Lower lobe of right lung (tissue), 2 donors: Measurements from ENCODE around the gene ACER2. TPM values are rescaled to one million over a fixed set of nuclear protein-coding genes. Genes with fewer than 3 reads are reported as not detected.

Source experiments
- ATAC-seq, 2 donors: fragments of 200-7000 bp; cut with Tn5 transposase; one replicate each; pipeline ENCODE4 v1.9.1; 2020 to 2022; ENCODE audit warnings: mild to moderate bottlenecking in 2 of 2, moderate library complexity in 2 of 2
- DNase-seq: peaks from one replicate; pipeline ENCODE4 v3.0.0-alpha.2; 2020
- H3K27ac ChIP-seq: fragments of 200-600 bp; one replicate; pipeline ENCODE4 v1.8.0; 2022
- H3K27me3 ChIP-seq: fragments of 200-600 bp; one replicate; pipeline ENCODE4 v1.8.0; 2022; ENCODE audit warnings: low read depth
- H3K36me3 ChIP-seq: fragments of 200-600 bp; one replicate; pipeline ENCODE4 v1.8.0; 2022; ENCODE audit warnings: mild to moderate bottlenecking
- H3K4me1 ChIP-seq: fragments of 200-600 bp; one replicate; pipeline ENCODE4 v1.8.0; 2022
- H3K4me3 ChIP-seq: fragments of 200-600 bp; one replicate; pipeline ENCODE4 v1.8.0; 2022; ENCODE audit warnings: mild to moderate bottlenecking
- H3K9me3 ChIP-seq: fragments of 200-600 bp; one replicate; pipeline ENCODE4 v1.8.0; 2022
- CTCF ChIP-seq: fragments of 200-600 bp; IDR thresholded peaks from one replicate; pipeline ENCODE4 v1.8.0; 2022; ENCODE audit warnings: antibody characterized with exemption, mild to moderate bottlenecking
- intact Hi-C: fragments of 100-400 bp; cut with DNase I; formaldehyde crosslinking; loops from one replicate; pipeline ENCODE4 v1.11.0; 2022
- total RNA-seq: library from RNA; stranded (reverse); fragmentation: NEBNext Ultra II Directional; extraction: Animal tissue kit (Norgen Biotek cat#: 25700); gene quantifications from one replicate; pipeline ENCODE4 v1.2.1, GENCODE V29; 2021
- donor health status: DM: no; HTN: yes; CAD: no; lungs with severe emphysema.

ACER2 gene
- total RNA-seq, 1 donor from 2014 or later, result 5.9 TPM

- H3K27me3 ChIP-seq, result no peaks in the 10 kb centered on the region
- intact Hi-C loops, result no loop called here
- H3K9me3 ChIP-seq, result no peaks in the 10 kb centered on the region
- H3K36me3 ChIP-seq, result no peaks in the 10 kb centered on the region
- H3K4me1 ChIP-seq, result no peaks in the 10 kb centered on the region
- H3K27ac ChIP-seq, result no peak overlapping the region
- TF ChIP-seq CTCF, result no peak
- ATAC-seq, result no peak
- no peak overlapping the region for H3K4me3 ChIP-seq
- DNase-seq, result no peak
Measured at GRCh38 chr9:19479874-19480273, 71.1 kb downstream of the ACER2 start.

GRCh38 chr9:19480345-19480744 is 71.5 kb downstream of the ACER2 start:
- intact Hi-C loops, result no loop called here

GRCh38 chr9:19481121-19481870 is 72.5 kb downstream of the ACER2 start:
- H3K4me1 ChIP-seq, result no peaks in the 10 kb centered on the region
- DNase-seq, result no peak
- TF ChIP-seq CTCF, result no peak
- ATAC-seq, result no peak
- intact Hi-C loops, result no loop called here
- no peaks in the 10 kb centered on the region for H3K36me3 ChIP-seq
- H3K9me3 ChIP-seq, result no peaks in the 10 kb centered on the region
- H3K4me3 ChIP-seq, result no peak overlapping the region
- H3K27ac ChIP-seq, result no peak overlapping the region
- H3K27me3 ChIP-seq, result no peaks in the 10 kb centered on the region

More at GRCh38 chr9:19480345-19480744, 71.5 kb downstream of the ACER2 start:
- Histone ChIP-seq H3K27ac (no peak overlapping the region), H3K36me3 (no peaks in the 10 kb centered on the region), H3K9me3 (no peaks in the 10 kb centered on the region), H3K4me3 (no peak overlapping the region), H3K4me1 (no peaks in the 10 kb centered on the region), H3K27me3 (no peaks in the 10 kb centered on the region)
- DNase-seq (no peak), ATAC-seq (no peak)
- no peak for TF ChIP-seq CTCF

- DNase-seq (no peak), ATAC-seq (no peak)
- H3K9me3 ChIP-seq, result no peaks in the 10 kb centered on the region
- H3K4me3 ChIP-seq, result no peak overlapping the region
- H3K4me1 ChIP-seq, result no peaks in the 10 kb centered on the region
- no peaks in the 10 kb centered on the region for H3K36me3 ChIP-seq
- H3K27me3 ChIP-seq, result no peaks in the 10 kb centered on the region
- intact Hi-C loops, result no loop called here
- H3K27ac ChIP-seq, result no peak overlapping the region
- TF ChIP-seq CTCF, result no peak
Measured at GRCh38 chr9:19481971-19482404, 73.2 kb downstream of the ACER2 start.

- ATAC-seq (no peak), DNase-seq (no peak)
- no peaks in the 10 kb centered on the region for H3K27me3 ChIP-seq
- no peaks in the 10 kb centered on the region for H3K9me3 ChIP-seq
- H3K4me1 ChIP-seq, result no peaks in the 10 kb centered on the region
- no peaks in the 10 kb centered on the region for H3K36me3 ChIP-seq
- no peak overlapping the region for H3K27ac ChIP-seq
- intact Hi-C loops, result no loop called here
- TF ChIP-seq CTCF, result no peak
- no peak overlapping the region for H3K4me3 ChIP-seq
Measured at GRCh38 chr9:19484699-19485098, 75.9 kb downstream of the ACER2 start.
